A549 (cell line): Measurements from ENCODE around the gene AKR1E2. TPM values are rescaled to one million over a fixed set of nuclear protein-coding genes. Genes with fewer than 3 reads are reported as not detected.

ENCODE experiments used
- ATAC-seq, 2 experiments: fragments of 200-7000 bp in 1 of 2; fragments of >200 bp in 1 of 2; cut with Nextera tagmentation in 1 of 2; cut with Tn5 transposase in 1 of 2; 3 replicates each; pipeline versions ENCODE4 v1.8.0 to v1.9.1; 2018 to 2020; ENCODE audit warnings: mild to moderate bottlenecking in 1 of 2, moderate library complexity in 1 of 2
- CTCF ChIA-PET: fragments of 300-600 bp; sonication (Branson Sonifier 250); formaldehyde crosslinking; extraction: SDS; loops from one replicate; lab custom pipeline; 2021; ENCODE audit warnings: antibody characterized with exemption, inconsistent platforms; lab: Yijun Ruan, JAX
- POLR2A ChIA-PET: fragments of 350-600 bp; formaldehyde crosslinking; extraction: SDS; loops from one replicate; lab custom pipeline; 2021; ENCODE audit warnings: antibody characterized with exemption, inconsistent platforms; lab: Yijun Ruan, JAX
- DNase-seq, 2 experiments: peaks; one replicate each; pipeline versions ENCODE4 v3.0.0 to v3.0.0-alpha.2; 2011 to 2016; ENCODE audit warnings: low read depth in 1 of 2, low spot score in 1 of 2
- FAIRE-seq: peaks from 2 replicates; lab custom pipeline; 2011; peaks lifted over from hg19 to GRCh38; lab: Jason Lieb, UNC
- H3K27ac ChIP-seq, 2 experiments: fragments of >200 bp; sonication (Bioruptor Twin); formaldehyde crosslinking; 3 replicates each; pipeline ENCODE4 v1.5.1; 2016 to 2017
- H3K4me1 ChIP-seq: fragments of >200 bp; sonication (Bioruptor Twin); formaldehyde crosslinking; 3 replicates; pipeline ENCODE4 v1.6.1; 2016
- H3K4me2 ChIP-seq: fragments of >200 bp; sonication (Bioruptor Twin); formaldehyde crosslinking; 3 replicates; pipeline ENCODE4 v1.6.1; 2016
- H3K4me3 ChIP-seq: fragments of >200 bp; sonication (Bioruptor Twin); formaldehyde crosslinking; 3 replicates; pipeline ENCODE4 v1.5.1; 2016
- H3K9me3 ChIP-seq: fragments of >200 bp; sonication (Bioruptor Twin); formaldehyde crosslinking; 3 replicates; pipeline ENCODE4 v1.6.1; 2016
- EHF ChIP-seq: fragments of 250-450 bp; sonication (Bioruptor Pico); IDR thresholded peaks from 2 replicates; pipeline ENCODE4 v1.5.0; 2020; ENCODE audit warnings: mild to moderate bottlenecking
- ESRRA ChIP-seq: fragments of 150-350 bp; IDR thresholded peaks from 2 replicates; pipeline ENCODE4 v1.6.1; 2014; ENCODE audit warnings: mild to moderate bottlenecking, low read length, borderline replicate concordance
- FOSL2 ChIP-seq, 2 experiments: fragments of 450-650 bp in 1 of 2; fragments of >200 bp in 1 of 2; sonication (Bioruptor Twin) in 1 of 2; formaldehyde crosslinking; IDR thresholded peaks; 2 replicates each; pipeline versions ENCODE4 v1.5.0 to v1.6.1; 2016 to 2020; ENCODE audit warnings: mild to moderate bottlenecking in 1 of 2, moderate library complexity in 1 of 2
- GATA3 ChIP-seq: IDR thresholded peaks from 2 replicates; pipeline ENCODE4 v1.6.1; 2012; ENCODE audit warnings: borderline replicate concordance
- MAFK ChIP-seq: fragments of 450-650 bp; IDR thresholded peaks from 2 replicates; pipeline ENCODE4 v1.6.1; 2014; ENCODE audit not compliant: partially characterized antibody
- MAZ ChIP-seq: fragments of 150-350 bp; IDR thresholded peaks from 2 replicates; pipeline ENCODE4 v1.6.1; 2014; ENCODE audit warnings: antibody characterized with exemption, low read depth, low read length, borderline replicate concordance
- MYC ChIP-seq: IDR thresholded peaks from 2 replicates; pipeline ENCODE4 v1.6.1; 2012; ENCODE audit warnings: mild to moderate bottlenecking, inconsistent platforms, low read length, improper control_type of control experiment, borderline replicate concordance
- NFE2L2 ChIP-seq: fragments of 150-350 bp; conservative IDR thresholded peaks from 2 replicates; pipeline ENCODE4 v1.6.1; 2014; ENCODE audit warnings: low read length
- NR3C1 ChIP-seq: fragments of >200 bp; sonication (Bioruptor Twin); formaldehyde crosslinking; IDR thresholded peaks from 3 replicates; pipeline ENCODE4 v1.6.1; 2017
- PBX3 ChIP-seq: IDR thresholded peaks from 2 replicates; pipeline ENCODE4 v1.6.1; 2012
- PHF8 ChIP-seq: fragments of 200-600 bp; sonication (generic); IDR thresholded peaks from 2 replicates; pipeline ENCODE4 v1.6.1; 2016; ENCODE audit warnings: low read depth, mild to moderate bottlenecking, antibody characterized with exemption, moderate library complexity, borderline replicate concordance
- POLR2A ChIP-seq: IDR thresholded peaks from 2 replicates; pipeline ENCODE4 v1.6.1; 2012; ENCODE audit warnings: mild to moderate bottlenecking, low read length
- RARB ChIP-seq: fragments of 250-450 bp; sonication (Bioruptor Pico); IDR thresholded peaks from 2 replicates; pipeline ENCODE4 v1.8.0; 2021; ENCODE audit warnings: mild to moderate bottlenecking, moderate library complexity
- RNF2 ChIP-seq: fragments of 200-600 bp; sonication (generic); IDR thresholded peaks from 2 replicates; pipeline ENCODE4 v1.6.1; 2016; ENCODE audit warnings: low read depth, mild to moderate bottlenecking, antibody characterized with exemption, moderate library complexity, borderline replicate concordance
- SREBF2 ChIP-seq: fragments of 450-650 bp; IDR thresholded peaks from 2 replicates; pipeline ENCODE4 v1.6.1; 2014; ENCODE audit warnings: mild to moderate bottlenecking, moderate library complexity
- TFCP2L1 ChIP-seq: fragments of 250-450 bp; sonication (Bioruptor Pico); IDR thresholded peaks from 2 replicates; pipeline ENCODE4 v1.5.0; 2021; ENCODE audit warnings: mild to moderate bottlenecking
- WGBS: methylation state at CpG from one replicate; pipeline ENCODE4 v1.1.6; 2017; ENCODE audit errors: missing lambda C conversion rate; 5-methylcytosine and 5-hydroxymethylcytosine counted together
- polyA plus RNA-seq, 4 experiments: library from polyadenylated mRNA; depleted of rRNA in 3 of 4; stranded (reverse); fragments of >200 nt; fragmentation: RNase III in 1 of 4; extraction: RNeasy Plus Mini Kit Qiagen cat#74134 plus additional on column Dnase treatment in 1 of 4; gene quantifications; 2 replicates in 3 of 4; 3 replicates in 1 of 4; pipeline ENCODE4 v1.2.3, GENCODE V29; 2011 to 2017
- TF ChIP-seq, protein P1 (sequence below): IDR thresholded peaks from 2 replicates; pipeline ENCODE4 v1.6.1; 2012
- TF ChIP-seq, protein P2 (sequence below): fragments of >200 bp; sonication (Bioruptor Twin); formaldehyde crosslinking; IDR thresholded peaks from 3 replicates; pipeline ENCODE4 v1.5.1; 2016

Gene AKR1E2
- polyA plus RNA-seq, 2 of the 4 experiments (the other 2 are of a cell fraction): 11.2 to 17.5 TPM

DNA sequence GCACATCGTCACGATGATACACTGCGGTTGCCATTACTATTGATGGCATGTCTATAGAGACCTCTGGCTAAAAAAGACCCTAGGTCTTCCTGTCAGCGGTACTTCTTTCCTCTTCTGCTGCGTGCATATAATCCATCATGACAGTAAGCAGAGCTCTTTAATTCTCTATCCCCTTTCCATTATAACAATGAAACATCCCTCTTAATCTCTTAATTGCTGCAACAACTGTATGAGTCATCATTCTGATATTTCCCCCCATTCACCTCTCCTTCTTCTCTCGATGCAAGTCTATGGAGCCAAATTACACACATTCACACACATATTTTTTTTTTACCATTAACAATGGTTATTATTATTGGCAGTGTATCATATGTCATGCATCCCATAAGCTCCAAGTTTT lies 45.2 kb upstream of the AKR1E2 start:
- no peak overlapping the region for H3K4me2 ChIP-seq
- FAIRE-seq (no peak), DNase-seq (no peak), ATAC-seq (no peak)
- ChIA-PET CTCF (interaction anchor here (0.7 to 2.2 kb wide), 10 partner anchors 9 to 1588 kb away, joined by 3 to 10 read pairs (median 3); no protein-coding TSS in a partner anchor), POLR2A (interaction anchor here (1.2 kb wide), 1 partner anchor 996 kb away, joined by 3 read pairs; the partner anchor contains the start of gene KLF6)
- no peak overlapping the region for H3K4me3 ChIP-seq
- no peak for TF ChIP-seq FOSL2 (IDR thresholded peaks at IDR 0.05)
- peak; percentile 74 for TF ChIP-seq FOSL2 (CRISPR knock-in tag; IDR thresholded peaks at IDR 0.05)
- no peak for TF ChIP-seq GATA3
- H3K27ac ChIP-seq: no peak overlapping the region
- H3K9me3 ChIP-seq: no peaks in the 10 kb centered on the region
- H3K4me1 ChIP-seq: peaks cover 7% of the 10 kb centered on the region; the same call in 2 of the 3 replicates
- WGBS: 74% methylated on average over 6 of the region's 6 CpGs

GRCh38 chr10:4781955-4782354 lies 44.1 kb upstream of the AKR1E2 start:
- FAIRE-seq: no peak
- 62% methylated on average over 3 of the region's 3 CpGs for WGBS
- no peak overlapping the region for H3K4me3 ChIP-seq
- H3K9me3 ChIP-seq: no peaks in the 10 kb centered on the region; the same call in 2 of the 3 replicates
- TF ChIP-seq RARB: no peak
- no peak for TF ChIP-seq FOSL2 (IDR thresholded peaks at IDR 0.05)
- no peak for TF ChIP-seq FOSL2 (CRISPR knock-in tag; IDR thresholded peaks at IDR 0.05)
- TF ChIP-seq, protein P1, sequence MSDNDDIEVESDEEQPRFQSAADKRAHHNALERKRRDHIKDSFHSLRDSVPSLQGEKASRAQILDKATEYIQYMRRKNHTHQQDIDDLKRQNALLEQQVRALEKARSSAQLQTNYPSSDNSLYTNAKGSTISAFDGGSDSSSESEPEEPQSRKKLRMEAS: no peak
- TF ChIP-seq NFE2L2: no peak
- no peak for TF ChIP-seq RNF2
- TF ChIP-seq, protein P2, sequence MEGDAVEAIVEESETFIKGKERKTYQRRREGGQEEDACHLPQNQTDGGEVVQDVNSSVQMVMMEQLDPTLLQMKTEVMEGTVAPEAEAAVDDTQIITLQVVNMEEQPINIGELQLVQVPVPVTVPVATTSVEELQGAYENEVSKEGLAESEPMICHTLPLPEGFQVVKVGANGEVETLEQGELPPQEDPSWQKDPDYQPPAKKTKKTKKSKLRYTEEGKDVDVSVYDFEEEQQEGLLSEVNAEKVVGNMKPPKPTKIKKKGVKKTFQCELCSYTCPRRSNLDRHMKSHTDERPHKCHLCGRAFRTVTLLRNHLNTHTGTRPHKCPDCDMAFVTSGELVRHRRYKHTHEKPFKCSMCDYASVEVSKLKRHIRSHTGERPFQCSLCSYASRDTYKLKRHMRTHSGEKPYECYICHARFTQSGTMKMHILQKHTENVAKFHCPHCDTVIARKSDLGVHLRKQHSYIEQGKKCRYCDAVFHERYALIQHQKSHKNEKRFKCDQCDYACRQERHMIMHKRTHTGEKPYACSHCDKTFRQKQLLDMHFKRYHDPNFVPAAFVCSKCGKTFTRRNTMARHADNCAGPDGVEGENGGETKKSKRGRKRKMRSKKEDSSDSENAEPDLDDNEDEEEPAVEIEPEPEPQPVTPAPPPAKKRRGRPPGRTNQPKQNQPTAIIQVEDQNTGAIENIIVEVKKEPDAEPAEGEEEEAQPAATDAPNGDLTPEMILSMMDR: no peak
- no peak for TF ChIP-seq PHF8
- TF ChIP-seq PBX3: no peak
- TF ChIP-seq NR3C1: no peak
- no peak for TF ChIP-seq EHF (CRISPR knock-in tag)
- H3K4me1 ChIP-seq: no peaks in the 10 kb centered on the region
- CTCF ChIA-PET: interaction anchor here (1.0 to 2.2 kb wide), 5 partner anchors 15 to 1585 kb away, joined by 3 to 7 read pairs (median 4); no protein-coding TSS in a partner anchor
- ATAC-seq: no peak
- no peak for DNase-seq
- POLR2A ChIA-PET: interaction anchor here (1.2 kb wide), 1 partner anchor 997 kb away, joined by 3 read pairs; the partner anchor contains the start of gene KLF6
- H3K4me2 ChIP-seq: no peak overlapping the region
- no peak overlapping the region for H3K27ac ChIP-seq

GRCh38 chr10:4784667-4785333 lies 41.2 kb upstream of the AKR1E2 start:
- WGBS: 72% methylated on average over 8 of the region's 8 CpGs
- POLR2A ChIA-PET: no interaction called here
- TF ChIP-seq ESRRA: no peak
- no peak for TF ChIP-seq EHF (CRISPR knock-in tag)
- no peak for TF ChIP-seq POLR2A
- TF ChIP-seq MYC: no peak
- no peak for TF ChIP-seq MAFK
- no peak for TF ChIP-seq NFE2L2
- no peak for TF ChIP-seq TFCP2L1 (CRISPR knock-in tag)
- no peak for TF ChIP-seq SREBF2
- TF ChIP-seq, protein P2: no peak
- TF ChIP-seq MAZ: no peak
- Histone ChIP-seq H3K4me2 (no peak overlapping the region), H3K27ac (no peak overlapping the region), H3K9me3 (no peaks in the 10 kb centered on the region; the same call in 2 of the 3 replicates), H3K4me1 (no peaks in the 10 kb centered on the region), H3K4me3 (no peak overlapping the region)
- FAIRE-seq (no peak), ATAC-seq (no peak), DNase-seq (no peak)
- CTCF ChIA-PET: no interaction called here
